Tibial artery (tissue), 4 donors: Measurements from ENCODE around the gene PINLYP.

Source experiments
- DNase-seq, 2 donors: peaks; one replicate each; pipeline ENCODE4 v3.0.0-alpha.2; 2019
- H3K27ac ChIP-seq, 2 donors: fragments of 200-600 bp; sonication (generic) in 1 of 2; 1 replicate in 1 of 2; 2 replicates in 1 of 2; pipeline ENCODE4 v1.5.1; 2018 to 2019; ENCODE audit warnings: mild to moderate bottlenecking in 1 of 2
- H3K27me3 ChIP-seq, 2 donors: fragments of 200-600 bp; sonication (generic) in 1 of 2; one replicate each; pipeline versions ENCODE4 v1.5.1 to v1.6.0; 2016 to 2019
- H3K36me3 ChIP-seq, 3 donors: fragments of 200-600 bp; sonication (generic) in 2 of 3; one replicate each; pipeline ENCODE4 v1.5.1; 2016 to 2019; ENCODE audit warnings: mild to moderate bottlenecking in 2 of 3
- H3K4me1 ChIP-seq, 4 donors: fragments of 200-600 bp; sonication (generic) in 2 of 4; 1 replicate in 3 of 4; 2 replicates in 1 of 4; pipeline ENCODE4 v1.5.1; 2016 to 2019
- H3K4me3 ChIP-seq, 2 donors: fragments of 200-600 bp; sonication (generic) in 1 of 2; 1 replicate in 1 of 2; 2 replicates in 1 of 2; pipeline ENCODE4 v1.5.1; 2018 to 2019; ENCODE audit warnings: mild to moderate bottlenecking in 2 of 2
- H3K9me3 ChIP-seq, 3 donors: fragments of 200-600 bp; sonication (generic) in 1 of 3; one replicate each; pipeline ENCODE4 v1.5.1; 2016 to 2019
- CTCF ChIP-seq, 2 experiments: fragments of 200-600 bp in 1 of 2; fragments of 450-650 bp in 1 of 2; IDR thresholded peaks; one replicate each; pipeline ENCODE4 v1.5.1; 2017 to 2019; ENCODE audit warnings: antibody characterized with exemption in 2 of 2, mild to moderate bottlenecking in 1 of 2, moderate library complexity in 1 of 2
- intact Hi-C: fragments of 100-400 bp; cut with DNase I; formaldehyde crosslinking; loops from one replicate; pipeline ENCODE4 v1.15.0; 2023; ENCODE audit warnings: low total_unique reads

The PINLYP gene

GRCh38 chr19:43589277-43589676 is 13.7 kb downstream of the PINLYP start:
- intact Hi-C loops, result no loop called here
- no peak for DNase-seq
- peaks cover 16 to 57% (median 25%) of the 10 kb centered on the region in 3 donors for H3K36me3 ChIP-seq
- no peaks in the 10 kb centered on the region for H3K27me3 ChIP-seq
- no peak overlapping the region for H3K27ac ChIP-seq
- H3K9me3 ChIP-seq, result no peaks in the 10 kb centered on the region
- no peak overlapping the region for H3K4me3 ChIP-seq
- peaks cover 0 to 14% (median 11%) of the 10 kb centered on the region in 4 donors for H3K4me1 ChIP-seq
- TF ChIP-seq CTCF (IDR thresholded peaks at IDR 0.05), result no peak

GRCh38 chr19:43589678-43590077 is 14.1 kb downstream of the PINLYP start:
- no peak for TF ChIP-seq CTCF (IDR thresholded peaks at IDR 0.05)
- Histone ChIP-seq H3K9me3 (no peaks in the 10 kb centered on the region), H3K4me1 (peaks cover 0 to 18% (median 15%) of the 10 kb centered on the region in 4 donors), H3K27ac (no peak overlapping the region), H3K27me3 (no peaks in the 10 kb centered on the region), H3K36me3 (peaks cover 16 to 61% (median 25%) of the 10 kb centered on the region in 3 donors), H3K4me3 (no peak overlapping the region)
- no peak for DNase-seq
- intact Hi-C loops, result no loop called here

- Histone ChIP-seq H3K9me3 (no peaks in the 10 kb centered on the region), H3K36me3 (peaks cover 16 to 62% (median 25%) of the 10 kb centered on the region in 3 donors), H3K4me3 (no peak overlapping the region), H3K27me3 (no peaks in the 10 kb centered on the region), H3K27ac (no peak overlapping the region), H3K4me1 (peaks cover 0 to 32% (median 27%) of the 10 kb centered on the region in 4 donors)
- DNase-seq, result no peak
- TF ChIP-seq CTCF (IDR thresholded peaks at IDR 0.05), result no peak
- intact Hi-C loops, result no loop called here
These were observed 16.5 kb downstream of the PINLYP start for GRCh38 chr19:43591904-43592772.

- intact Hi-C loops, result no loop called here
- H3K9me3 ChIP-seq, result no peaks in the 10 kb centered on the region
- H3K4me1 ChIP-seq, result peaks cover 0 to 40% (median 35%) of the 10 kb centered on the region in 4 donors
- no peak overlapping the region for H3K4me3 ChIP-seq
- no peak for DNase-seq
- H3K27me3 ChIP-seq, result no peaks in the 10 kb centered on the region
- H3K36me3 ChIP-seq, result peaks cover 16 to 62% (median 25%) of the 10 kb centered on the region in 3 donors
- no peak for TF ChIP-seq CTCF (IDR thresholded peaks at IDR 0.05)
- no peak overlapping the region for H3K27ac ChIP-seq
These were observed 17.3 kb downstream of the PINLYP start for GRCh38 chr19:43592800-43593350.

GRCh38 chr19:43594081-43594697 is 18.6 kb downstream of the PINLYP start:
- Histone ChIP-seq H3K4me1 (peaks cover 0 to 47% (median 38%) of the 10 kb centered on the region in 4 donors), H3K4me3 (peak overlapping the region; percentile 67 to 80), H3K27ac (peak overlapping the region; percentile 11 to 90), H3K9me3 (no peaks in the 10 kb centered on the region), H3K27me3 (no peaks in the 10 kb centered on the region), H3K36me3 (peaks cover 20 to 66% (median 32%) of the 10 kb centered on the region in 3 donors)
- intact Hi-C loops, result no loop called here
- no peak for DNase-seq
- TF ChIP-seq CTCF (IDR thresholded peaks at IDR 0.05), result no peak
